SH-SY5Y (cell line): ENCODE data around the gene ZNF35.

Experiments used
- GATA2 ChIP-seq: IDR thresholded peaks from 2 replicates; pipeline ENCODE4 v1.6.1; 2011; ENCODE audit warnings: mild to moderate bottlenecking, low read depth, low read length
- GATA3 ChIP-seq: IDR thresholded peaks from 2 replicates; pipeline ENCODE4 v1.6.1; 2011; ENCODE audit warnings: low read depth, mild to moderate bottlenecking, low read length, moderate library complexity

DNA sequence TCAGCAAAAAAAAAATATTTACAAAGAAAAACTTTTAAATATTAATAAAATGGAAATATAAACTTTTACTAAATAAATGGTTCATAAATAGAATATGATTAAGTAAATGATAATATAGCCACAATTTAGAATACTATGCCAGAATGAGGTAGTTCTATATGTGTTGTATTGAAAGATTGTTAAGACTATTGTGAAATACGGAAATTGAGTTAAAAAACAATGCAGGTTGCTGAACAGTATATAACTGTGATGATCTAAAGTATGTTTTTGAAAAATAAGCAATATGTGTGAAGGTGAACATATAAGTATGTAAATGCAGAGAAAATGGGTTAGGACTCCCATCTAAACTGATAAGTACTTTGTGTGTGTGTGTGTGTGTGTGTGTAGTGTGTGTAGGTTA lies 1.2 kb downstream of the ZNF35 start:
- no peak for TF ChIP-seq GATA2
- no peak for TF ChIP-seq GATA3
